ENCODE measurements around the gene ZPLD1. TPM values are rescaled to one million over a fixed set of nuclear protein-coding genes. Genes with fewer than 3 reads are reported as not detected.

Gene ZPLD1
- total RNA-seq, 1 donor from 2014 or later, result not detected

DNA sequence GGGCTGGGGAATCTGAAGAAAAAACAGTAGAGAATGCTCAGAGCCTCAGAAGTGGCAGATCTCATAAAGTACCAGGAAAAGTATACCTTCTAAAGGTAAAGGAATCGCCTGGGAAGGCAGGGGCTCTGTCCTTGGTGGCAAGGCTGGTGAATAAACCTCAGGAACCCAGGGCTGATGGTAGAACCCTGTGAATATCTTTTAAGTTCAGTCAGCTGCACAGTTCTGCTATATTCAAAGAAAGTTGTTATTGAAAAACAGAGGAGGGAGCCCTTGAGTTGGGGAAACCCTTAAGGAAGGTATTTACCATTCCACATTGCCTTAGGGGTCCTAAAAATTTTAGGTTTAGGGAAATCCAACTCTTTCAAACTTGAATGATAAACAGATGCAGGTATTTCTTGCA, 31.2 kb downstream of the ZPLD1 start:
- DNase-seq (ENCODE audit: low spot score), result no peak

DNA sequence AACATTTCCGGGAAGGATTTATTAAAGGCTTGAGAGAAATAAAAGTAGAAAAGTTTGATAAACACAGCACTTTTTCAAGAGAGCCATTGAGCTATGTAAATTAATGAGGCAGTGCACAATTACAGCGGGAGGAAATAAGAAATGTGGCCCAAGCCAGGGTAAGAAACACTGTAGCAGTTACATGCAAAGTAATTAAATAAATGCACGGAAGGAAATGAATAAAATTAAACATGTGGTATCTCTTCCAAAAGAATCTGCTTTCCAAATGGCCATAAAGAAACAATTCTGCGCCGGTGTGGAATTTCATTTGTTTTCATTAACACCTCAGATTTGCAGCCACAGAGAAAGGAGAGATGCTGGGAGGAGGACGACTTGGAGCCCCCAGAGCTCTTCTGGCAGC, 35.3 kb downstream of the ZPLD1 start:
- no peak for DNase-seq (ENCODE audit: low spot score)

DNA sequence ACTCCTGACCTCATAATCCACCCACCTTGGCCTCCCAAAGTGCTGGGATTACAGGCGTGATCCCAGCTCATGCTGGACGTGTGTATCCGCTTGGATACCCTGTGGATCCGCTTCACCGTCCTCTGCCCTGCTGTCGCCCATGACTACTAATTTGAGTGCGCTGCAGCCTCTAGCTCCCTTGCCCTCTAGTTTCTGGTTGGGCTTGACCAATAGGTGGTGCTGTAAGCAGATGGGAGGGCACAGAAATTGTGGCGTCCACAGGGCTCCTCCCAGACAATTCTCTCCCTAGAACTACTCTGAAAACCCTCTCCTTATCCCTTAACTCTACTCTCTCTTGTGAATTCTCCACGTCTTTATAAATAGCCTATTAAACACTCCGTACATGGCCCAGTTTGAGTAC, 36.2 kb downstream of the ZPLD1 start:
- no peak for DNase-seq (ENCODE audit: low spot score)

DNA sequence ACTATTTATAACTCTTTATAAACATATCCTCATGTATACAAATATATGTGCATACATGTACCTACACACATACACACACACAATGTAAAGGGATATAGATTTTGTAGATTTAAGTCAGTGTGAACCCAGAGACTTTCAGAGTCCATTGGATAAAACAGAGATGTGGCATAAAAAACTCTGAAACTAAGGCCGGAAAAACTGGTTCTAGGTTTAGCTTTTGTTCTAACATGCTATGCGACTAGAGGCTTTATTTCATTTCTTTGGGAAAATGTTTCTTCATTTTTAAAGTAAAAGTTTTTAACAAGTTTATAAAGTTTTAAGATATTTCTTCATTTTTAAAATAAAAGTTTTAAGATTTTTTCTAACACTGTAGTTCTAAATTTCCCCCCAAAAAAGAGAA, 36.7 kb downstream of the ZPLD1 start:
- no peak for DNase-seq (ENCODE audit: low spot score)

DNA sequence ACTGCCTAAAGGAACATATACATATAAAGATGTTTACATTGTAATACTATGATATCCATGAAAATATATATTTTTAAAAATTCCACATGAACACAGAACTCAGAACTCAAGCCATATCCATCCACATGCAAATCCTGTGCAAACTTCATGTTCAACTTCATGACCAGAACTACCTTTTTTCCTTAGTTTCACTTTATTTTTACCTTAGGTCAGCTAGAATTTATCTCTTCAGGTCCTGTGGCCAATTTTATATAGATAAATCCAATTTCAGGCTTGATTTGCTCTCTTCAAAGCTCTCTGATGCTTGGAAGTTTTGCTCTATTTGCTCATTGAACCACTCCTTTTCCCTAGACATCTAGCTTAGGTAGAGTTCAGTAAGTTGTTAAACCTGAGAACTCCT, 38.8 kb downstream of the ZPLD1 start:
- DNase-seq (ENCODE audit: low spot score), result no peak

DNA sequence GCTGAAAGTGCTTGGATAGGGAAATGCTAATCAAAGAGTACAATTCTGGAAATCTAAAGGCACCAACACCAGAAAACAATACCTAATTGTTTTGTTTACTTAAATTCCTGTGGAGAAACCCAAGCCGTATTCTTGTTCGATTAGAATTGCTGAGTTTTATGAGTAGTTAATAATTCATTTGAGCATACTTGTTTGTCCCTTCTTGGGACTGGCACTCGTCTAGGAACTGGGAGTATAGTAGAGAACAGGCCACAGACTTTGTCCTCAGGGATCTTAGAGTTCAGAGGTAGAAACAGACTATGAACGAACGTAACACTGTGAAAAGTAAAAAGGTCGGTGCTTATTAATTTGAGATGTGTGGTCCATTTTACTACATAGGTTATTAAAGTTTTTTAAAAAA, 39.4 kb downstream of the ZPLD1 start:
- DNase-seq (ENCODE audit: low spot score), result no peak

DNA sequence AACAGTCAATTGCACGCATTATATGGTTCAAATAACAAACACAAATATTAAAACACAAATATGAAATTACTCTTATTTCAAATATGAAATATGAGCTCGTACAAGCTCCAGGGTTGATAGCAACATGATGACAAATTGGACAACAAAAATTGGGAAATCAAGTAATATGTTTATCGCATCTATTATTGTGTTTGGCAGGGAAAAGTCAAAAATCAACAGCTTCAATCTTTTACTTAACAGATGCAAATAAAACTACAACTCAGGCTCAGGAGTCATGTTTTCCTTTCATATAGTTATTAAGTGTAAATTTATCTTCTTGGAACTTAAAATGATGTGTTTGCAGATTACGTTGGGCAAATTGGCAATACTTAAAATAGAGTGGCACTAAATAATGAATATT, 41.4 kb downstream of the ZPLD1 start:
- DNase-seq (ENCODE audit: low spot score), result no peak

DNA sequence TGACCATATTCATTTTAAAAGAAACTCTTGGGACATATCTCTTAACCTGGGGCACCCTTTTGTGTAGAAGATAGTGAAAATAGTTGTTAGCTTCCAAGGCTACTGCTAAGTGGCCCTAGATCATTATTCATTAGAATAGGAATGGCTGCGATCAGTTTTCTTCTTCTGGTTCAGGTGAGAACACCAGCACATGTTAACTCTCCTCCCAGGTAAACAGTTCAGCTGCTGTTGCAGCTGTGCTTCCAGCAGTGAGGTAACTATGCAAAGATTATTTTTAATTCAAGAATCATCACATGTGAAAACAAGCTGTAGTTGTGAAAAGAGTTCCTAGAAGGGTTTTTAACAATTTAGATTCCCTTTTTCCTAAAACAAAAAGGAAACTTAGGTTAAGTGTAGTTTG, 43.3 kb downstream of the ZPLD1 start:
- DNase-seq (ENCODE audit: low spot score), result no peak

DNA sequence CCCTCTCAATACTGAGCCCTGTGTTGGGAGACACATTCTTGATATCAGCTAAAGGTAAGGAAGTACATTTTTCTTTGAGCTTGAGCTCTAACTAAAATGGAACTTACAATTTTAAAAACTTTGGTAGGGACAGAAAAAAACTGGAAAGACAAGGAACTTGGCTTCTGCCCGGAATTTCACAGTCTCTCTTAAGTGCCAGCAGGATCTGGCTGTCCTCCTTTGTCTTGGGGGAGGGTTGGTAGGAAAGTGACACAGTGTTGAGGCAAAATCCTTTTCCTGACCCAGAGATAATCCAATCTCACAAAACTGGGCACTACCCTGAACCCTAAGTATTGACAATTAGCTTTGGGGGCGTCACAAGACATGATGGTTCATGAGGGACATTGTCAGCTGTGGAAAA, 45.3 kb downstream of the ZPLD1 start:
- no peak for DNase-seq (ENCODE audit: low spot score)

DNA sequence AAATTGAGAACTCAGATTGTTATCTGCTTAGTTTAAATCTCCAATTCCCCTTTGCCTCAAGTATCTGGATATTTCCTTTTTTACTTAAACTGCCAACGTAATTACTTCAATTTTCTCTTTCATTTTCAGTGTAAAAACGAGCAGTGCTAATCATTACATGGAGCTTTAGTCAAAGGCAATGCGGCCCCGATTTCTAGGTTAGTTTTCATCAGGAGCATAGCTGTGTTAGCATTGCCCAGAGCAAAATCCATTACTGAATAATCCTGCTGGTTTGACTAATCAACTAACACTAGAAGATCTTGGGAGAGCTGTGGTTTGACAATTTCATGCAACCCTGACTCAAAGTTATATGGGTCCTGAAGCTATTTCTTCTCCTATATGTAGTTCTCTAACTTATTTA, 46.2 kb downstream of the ZPLD1 start:
- no peak for DNase-seq (ENCODE audit: low spot score)

DNA sequence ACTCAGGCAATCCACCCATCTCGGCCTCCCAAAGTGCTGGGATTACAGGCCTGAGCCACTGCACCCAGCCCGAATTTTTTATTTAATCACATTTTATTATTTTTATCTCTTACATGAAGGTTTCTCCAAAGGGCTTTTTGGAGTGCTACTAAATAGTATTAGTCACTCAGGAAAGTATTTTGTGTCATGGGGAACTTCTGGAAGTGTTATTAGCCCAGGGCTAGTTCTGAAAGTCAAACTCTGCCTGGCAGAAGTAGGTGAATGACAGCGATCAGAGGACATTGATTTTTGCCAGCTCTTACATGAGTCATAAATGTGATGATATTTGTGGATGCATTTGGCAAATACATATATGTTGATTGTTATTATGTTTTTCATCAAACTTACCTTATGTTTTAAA, 48.7 kb downstream of the ZPLD1 start:
- DNase-seq (ENCODE audit: low spot score), result no peak

DNA sequence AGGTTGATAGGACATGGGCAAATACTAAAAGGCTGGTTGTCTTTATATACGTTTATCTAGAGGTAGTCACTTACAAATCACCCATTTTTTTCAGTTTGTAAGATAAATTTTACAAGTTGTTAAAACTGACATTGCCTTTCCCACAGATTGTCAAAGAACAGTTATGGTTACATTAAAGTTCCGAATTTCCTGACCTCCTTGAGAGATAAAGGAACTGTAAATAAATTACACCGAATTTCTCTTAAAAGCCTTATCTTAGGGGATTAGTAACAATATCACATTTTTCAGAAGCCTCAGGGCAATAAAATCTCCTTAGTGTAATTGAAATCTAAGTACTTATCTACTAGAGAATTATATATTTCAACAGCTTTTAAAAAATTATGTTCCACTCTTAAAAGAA, 49.5 kb downstream of the ZPLD1 start:
- DNase-seq (ENCODE audit: low spot score), result no peak

DNA sequence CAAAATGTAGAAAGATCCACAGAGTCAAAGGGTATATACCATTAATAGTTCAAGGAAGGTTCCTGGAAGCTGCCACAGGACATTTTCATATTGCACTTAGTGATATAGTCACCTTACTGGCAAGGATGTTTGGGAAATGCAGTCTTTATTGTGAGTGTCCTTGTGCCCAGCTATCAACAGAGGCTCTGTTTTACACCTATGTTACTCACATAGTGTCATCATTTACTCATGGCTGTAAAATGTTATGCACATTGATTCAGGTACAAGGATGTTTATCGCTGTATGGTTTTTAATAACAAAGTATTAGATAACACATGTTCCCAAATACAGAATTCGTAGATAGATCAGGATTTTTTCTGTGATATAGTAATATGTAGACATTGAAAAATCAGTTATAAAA, 50.9 kb downstream of the ZPLD1 start:
- no peak for DNase-seq (ENCODE audit: low spot score)

DNA sequence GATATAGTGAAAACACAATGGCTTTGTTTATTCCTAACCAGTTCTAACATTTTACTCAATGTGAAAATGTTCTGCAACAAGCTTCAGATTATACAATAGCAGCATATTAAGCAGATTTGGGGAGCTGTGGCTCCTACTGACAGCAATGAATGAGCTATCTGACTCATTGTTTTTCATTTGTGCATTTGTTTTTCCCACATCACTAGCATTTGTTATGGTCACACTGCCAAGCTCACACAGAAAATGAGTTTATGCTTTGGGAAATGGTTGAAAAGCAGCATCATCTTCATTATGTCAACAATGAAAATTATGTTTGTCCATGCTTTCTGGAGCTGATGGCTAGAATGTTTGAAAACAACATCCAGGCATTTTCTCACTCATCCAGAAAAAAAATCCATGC, 53.5 kb downstream of the ZPLD1 start:
- no peak for DNase-seq (ENCODE audit: low spot score)

DNA sequence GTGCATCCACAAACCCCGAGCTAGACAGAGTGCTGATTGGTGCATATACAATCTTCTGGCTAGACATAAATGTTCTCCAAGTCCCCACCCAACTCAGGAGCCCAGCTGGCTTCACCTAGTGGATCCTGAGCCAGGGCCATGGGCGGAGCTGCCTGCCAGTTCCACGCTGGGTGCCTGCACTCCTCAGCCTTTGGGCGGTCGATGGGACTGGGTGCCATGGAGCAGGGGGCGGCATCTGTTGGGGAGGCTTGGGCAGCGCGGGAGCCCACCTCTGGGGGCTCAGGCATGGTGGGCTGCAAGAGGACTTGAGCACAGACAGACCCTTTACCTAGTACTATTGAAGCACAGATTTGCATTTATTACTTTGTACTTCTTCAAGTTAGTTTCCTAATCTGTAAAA, 57.5 kb downstream of the ZPLD1 start:
- DNase-seq (ENCODE audit: low spot score), result no peak

DNA sequence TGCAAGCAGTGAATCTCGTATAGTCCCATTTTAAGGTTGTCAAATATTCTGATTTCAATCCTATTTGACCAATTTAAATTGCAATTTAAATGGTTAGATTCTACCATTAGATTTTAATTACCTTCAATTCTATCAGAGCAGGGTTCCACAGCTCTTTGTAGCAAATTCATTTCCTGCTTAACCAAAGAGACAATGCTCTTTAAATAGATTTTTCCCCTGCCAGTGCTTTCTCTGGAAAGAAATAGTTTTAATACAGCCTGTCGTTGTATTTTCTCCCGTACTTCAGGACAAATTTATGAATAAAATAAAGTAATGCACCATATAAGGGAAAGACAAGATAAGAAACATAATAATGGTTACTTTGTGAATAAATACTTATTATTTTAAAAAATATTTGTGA, 62.8 kb downstream of the ZPLD1 start:
- DNase-seq (ENCODE audit: low spot score), result no peak

DNA sequence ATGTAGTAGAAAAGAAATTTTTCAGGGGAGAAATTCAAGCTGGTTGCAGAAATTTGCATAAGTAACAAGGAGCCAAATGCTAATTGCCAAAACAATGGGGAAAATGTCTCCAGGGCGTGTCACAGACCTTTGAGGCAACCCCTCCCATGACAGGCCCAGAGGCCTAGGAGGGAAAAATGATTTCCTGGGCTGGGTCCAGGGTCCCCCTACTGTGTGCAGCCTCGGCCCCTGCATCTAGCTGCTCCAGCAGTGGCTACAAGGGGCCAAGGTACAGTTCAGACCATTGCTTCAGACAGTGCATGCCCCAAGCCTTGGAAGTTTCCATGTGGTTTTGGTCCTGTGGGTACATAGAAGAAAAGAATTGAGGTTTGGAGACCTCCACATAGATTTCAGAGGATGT, 70.7 kb downstream of the ZPLD1 start:
- DNase-seq (ENCODE audit: low spot score), result no peak

DNA sequence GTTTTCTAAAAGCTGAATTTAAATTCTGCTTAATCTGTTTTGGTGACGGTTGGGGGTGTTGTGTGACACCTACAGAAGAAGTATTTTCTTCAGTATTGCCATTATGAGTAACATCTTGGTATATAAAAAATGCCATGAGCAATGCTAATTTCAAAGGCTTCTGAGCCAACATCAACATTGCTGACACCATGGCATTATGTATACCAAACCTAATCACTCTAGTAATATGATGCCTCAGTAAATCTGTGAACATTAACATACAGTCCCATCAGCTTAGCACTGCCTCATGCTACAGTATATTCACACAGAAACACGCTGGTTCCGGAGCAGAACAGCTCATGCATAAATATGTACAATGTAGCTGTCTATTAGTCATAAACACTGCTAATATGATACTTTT, 75.8 kb downstream of the ZPLD1 start:
- no peak for DNase-seq (ENCODE audit: low spot score)

DNA sequence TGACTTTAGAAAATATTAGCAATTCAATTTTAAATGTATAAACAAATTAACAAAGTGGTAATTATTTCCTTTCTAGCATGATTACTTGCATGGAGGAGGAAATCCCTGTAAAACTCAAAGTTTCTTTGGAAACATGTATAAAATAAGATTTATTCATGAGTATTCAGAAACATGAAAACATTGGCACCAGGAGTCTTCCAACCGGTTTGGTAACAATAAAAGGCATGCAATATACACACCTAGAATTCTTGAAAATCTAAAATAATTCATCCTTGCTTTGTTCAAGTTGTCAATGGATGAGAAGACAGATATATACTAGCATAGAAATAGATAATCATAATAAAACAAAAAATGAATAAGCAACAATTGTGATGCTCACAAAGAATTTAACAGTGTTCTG, 76.4 kb downstream of the ZPLD1 start:
- DNase-seq (ENCODE audit: low spot score), result no peak

DNA sequence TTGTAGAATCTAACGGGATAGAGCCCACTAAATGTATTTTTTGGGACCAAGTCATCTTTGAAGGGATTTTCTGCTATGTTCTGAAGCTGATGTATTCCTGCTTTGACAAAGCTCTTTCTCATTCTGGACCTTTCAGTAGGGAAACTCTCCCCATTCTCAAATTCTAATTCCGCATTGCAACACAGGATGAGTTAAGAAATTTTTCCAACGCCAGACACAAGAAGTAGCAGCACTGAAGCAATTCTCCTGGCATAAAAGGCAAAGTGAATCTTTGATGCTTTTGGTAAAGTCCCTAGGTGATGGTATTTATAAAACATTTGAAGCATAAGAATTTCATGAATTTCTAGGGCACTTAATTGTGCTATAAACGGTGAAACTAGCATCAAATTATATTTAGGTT, 76.8 kb downstream of the ZPLD1 start:
- no peak for DNase-seq (ENCODE audit: low spot score)

DNA sequence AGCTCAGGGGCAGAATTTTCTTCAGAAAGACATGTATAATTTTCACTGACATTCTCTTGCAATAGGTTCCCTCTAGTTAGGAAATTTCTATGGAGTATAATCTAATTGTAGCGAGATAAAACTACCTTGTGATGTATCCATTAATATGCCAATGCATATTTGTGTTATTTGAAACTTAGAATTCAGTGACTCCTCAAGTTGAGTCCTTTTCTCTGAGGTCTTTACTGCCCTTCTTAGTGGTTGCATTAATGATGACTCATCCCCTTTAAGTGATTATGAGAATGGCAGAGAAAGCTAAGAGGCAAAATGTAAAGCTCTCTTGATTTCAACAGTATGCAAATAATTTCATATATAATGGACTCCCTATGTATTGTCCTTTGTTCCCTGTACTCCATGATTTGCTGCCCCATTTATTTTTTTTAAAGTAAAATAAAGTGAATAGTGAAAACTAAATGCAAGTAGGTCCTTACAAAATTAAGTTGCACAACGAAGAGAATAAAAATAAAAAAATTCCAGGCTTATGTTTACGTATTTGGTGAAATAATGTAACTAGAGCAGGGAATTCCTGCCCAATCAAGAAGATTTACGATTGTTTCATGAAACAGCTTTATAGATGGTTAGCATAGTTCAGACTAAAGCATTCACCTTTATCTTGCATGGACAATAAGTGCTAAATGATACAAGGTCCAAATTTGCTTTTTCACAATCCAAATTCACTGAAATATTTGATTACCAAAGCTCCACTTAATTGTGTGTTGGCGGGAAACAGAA, 78.1 kb downstream of the ZPLD1 start:
- DNase-seq (ENCODE audit: low spot score), result no peak

DNA sequence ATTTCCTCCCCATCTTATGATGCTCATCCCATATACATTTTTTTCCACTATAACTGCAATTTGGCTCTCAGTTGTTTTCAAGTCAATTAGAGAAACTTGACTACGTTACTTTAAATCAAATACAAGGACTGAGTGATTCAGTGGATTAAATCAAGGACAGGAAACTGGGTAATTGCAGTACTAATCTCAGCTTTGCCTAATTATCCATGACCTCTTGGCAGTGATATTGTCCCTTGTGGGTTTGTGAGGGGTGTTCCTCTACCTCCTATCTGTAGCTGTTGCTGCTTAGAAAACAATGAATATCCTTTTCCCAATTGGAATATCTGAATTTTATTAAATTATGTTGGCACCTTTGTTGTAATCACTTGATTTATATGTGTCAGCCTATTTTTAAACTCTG, 79.4 kb downstream of the ZPLD1 start:
- no peak for DNase-seq (ENCODE audit: low spot score)

DNA sequence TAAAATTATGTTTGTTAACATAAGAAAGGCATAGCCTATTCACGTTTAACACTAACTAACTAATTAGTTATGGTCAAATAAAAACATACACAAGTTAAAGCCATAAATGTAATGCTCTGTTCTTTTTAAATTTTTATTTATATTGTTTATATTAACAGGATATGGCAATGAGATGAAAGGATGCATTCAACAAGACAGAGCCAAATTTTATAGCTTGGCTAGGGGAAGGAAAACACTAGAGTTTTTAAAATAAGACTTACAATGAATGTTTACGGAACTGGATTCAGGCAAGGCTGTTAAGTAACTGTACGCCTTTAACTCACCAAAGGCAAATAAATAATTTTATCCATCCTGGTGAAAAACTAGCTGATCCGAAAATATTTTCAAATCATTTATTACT, 86.4 kb downstream of the ZPLD1 start:
- no peak for DNase-seq (ENCODE audit: low spot score)

DNA sequence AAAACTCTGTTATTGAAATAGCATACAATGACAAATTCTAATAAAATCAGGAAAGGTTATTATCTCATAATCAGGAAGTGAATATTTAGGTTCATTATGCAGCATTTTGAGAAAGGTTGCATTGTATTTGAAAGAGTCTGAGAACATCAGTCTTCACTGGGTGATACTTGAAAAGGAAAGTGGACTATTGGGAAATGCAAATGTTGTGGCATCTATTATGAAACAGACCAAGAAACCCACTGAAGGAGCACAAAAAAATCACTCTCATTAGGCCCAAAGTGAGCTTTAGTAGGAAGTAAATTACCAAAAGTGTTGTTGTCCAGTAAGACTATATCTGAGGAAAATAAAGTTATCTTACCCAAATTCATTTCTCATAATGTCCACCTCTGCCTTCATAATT, 90.8 kb downstream of the ZPLD1 start:
- no peak for DNase-seq (ENCODE audit: low spot score)
